K562 (cell line): ENCODE data around the gene ECT2. TPM values are rescaled to one million over a fixed set of nuclear protein-coding genes. Genes with fewer than 3 reads are reported as not detected.

Experiments
- BMI1 ChIP-seq: fragments of 150-350 bp; IDR thresholded peaks from 2 replicates; pipeline ENCODE4 v1.6.1; 2014; ENCODE audit warnings: low read length
- ETV6 ChIP-seq, 3 experiments: fragments of 150-350 bp in 1 of 3; sonication (generic) in 1 of 3; formaldehyde crosslinking in 1 of 3; IDR thresholded peaks; 2 replicates each; pipeline versions ENCODE4 v1.6.1 to v1.8.0; 2014 to 2022; ENCODE audit warnings: borderline replicate concordance in 2 of 3, low read depth in 2 of 3, antibody characterized with exemption in 1 of 3, low read length in 1 of 3, mild to moderate bottlenecking in 1 of 3, missing genetic modification reagents in 1 of 3
- FIP1L1 ChIP-seq: fragments of 200-400 bp; formaldehyde crosslinking; IDR thresholded peaks from 2 replicates; pipeline ENCODE4 v1.6.1; 2018; ENCODE audit warnings: mild to moderate bottlenecking, low read depth, low read length; ENCODE audit not compliant: poor library complexity, severe bottlenecking
- KLF16 ChIP-seq: IDR thresholded peaks from 2 replicates; pipeline ENCODE4 v1.6.1; 2016; ENCODE audit warnings: antibody characterized with exemption
- MYBL2 ChIP-seq, 2 experiments: fragments of 450-650 bp in 1 of 2; sonication (generic) in 1 of 2; formaldehyde crosslinking in 1 of 2; IDR thresholded peaks; 2 replicates each; pipeline versions ENCODE4 v1.6.1 to v1.8.1; 2017 to 2022; ENCODE audit warnings: borderline replicate concordance in 1 of 2, inconsistent platforms in 1 of 2, low read depth in 1 of 2, mild to moderate bottlenecking in 1 of 2, missing genetic modification reagents in 1 of 2, moderate library complexity in 1 of 2
- NFIX ChIP-seq: fragments of 250-450 bp; sonication (Bioruptor Pico); IDR thresholded peaks from 2 replicates; pipeline ENCODE4 v1.4.0; 2020; ENCODE audit warnings: low read depth, mild to moderate bottlenecking, moderate library complexity
- NONO ChIP-seq, 2 experiments: fragments of 200-400 bp in 1 of 2; fragments of 450-650 bp in 1 of 2; formaldehyde crosslinking in 1 of 2; IDR thresholded peaks; 2 replicates each; pipeline ENCODE4 v1.6.1; 2017; ENCODE audit warnings: low read depth in 2 of 2, mild to moderate bottlenecking in 2 of 2, moderate library complexity in 2 of 2, low read length in 1 of 2
- RNF2 ChIP-seq: sonication (generic); IDR thresholded peaks from 2 replicates; pipeline ENCODE4 v1.6.1; 2016
- SMC3 ChIP-seq: conservative IDR thresholded peaks from 2 replicates; pipeline ENCODE4 v1.6.1; 2011; ENCODE audit warnings: low read depth, low read length, improper control_type of control experiment; ENCODE audit not compliant: insufficient read depth
- SRSF7 ChIP-seq: fragments of 200-400 bp; formaldehyde crosslinking; optimal IDR thresholded peaks from 2 replicates; pipeline ENCODE3; 2017; ENCODE audit warnings: mild to moderate bottlenecking, low read depth, low read length
- STAT5B ChIP-seq: fragments of 250-450 bp; sonication (Bioruptor Pico); IDR thresholded peaks from 2 replicates; pipeline ENCODE4 v1.8.0; 2021; ENCODE audit warnings: mild to moderate bottlenecking, inconsistent platforms
- TCFL5 ChIP-seq: fragments of 250-450 bp; sonication (Bioruptor Pico); conservative IDR thresholded peaks from 2 replicates; pipeline ENCODE4 v1.6.1; 2021; ENCODE audit warnings: mild to moderate bottlenecking, moderate library complexity, matching md5 sums
- YBX1 ChIP-seq: fragments of 450-650 bp; IDR thresholded peaks from 2 replicates; pipeline ENCODE4 v1.7.1; 2016; ENCODE audit warnings: mild to moderate bottlenecking
- ZNF134 ChIP-seq: fragments of 250-450 bp; sonication (Bioruptor Pico); conservative IDR thresholded peaks from 2 replicates; pipeline ENCODE4 v1.4.0; 2020
- ZNF23 ChIP-seq: fragments of 250-450 bp; sonication (Bioruptor Pico); IDR thresholded peaks from 2 replicates; pipeline ENCODE4 v1.4.0; 2020; ENCODE audit warnings: mild to moderate bottlenecking
- ZNF668 ChIP-seq: fragments of 250-450 bp; sonication (Bioruptor Pico); IDR thresholded peaks from 2 replicates; pipeline ENCODE4 v1.8.0; 2022; ENCODE audit warnings: mild to moderate bottlenecking, inconsistent platforms
- polyA plus RNA-seq, 8 experiments: library from polyadenylated mRNA; depleted of rRNA in 4 of 8; stranded (reverse) in 5 of 8; unstranded in 3 of 8; fragments of >200 nt; fragmentation: Nextera tagmentation in 2 of 8; fragmentation: Illumina TruSeq in 1 of 8; extraction: Ambion mirVana in 2 of 8; extraction: Trizol in 1 of 8; gene quantifications; 2 replicates each; pipeline versions ENCODE4 v1.2.1 to v1.2.3, GENCODE V29; 2011 to 2014; ENCODE audit warnings: inconsistent platforms in 1 of 8, missing spikeins in 1 of 8
- total RNA-seq, 7 experiments: library from RNA; depleted of rRNA in 6 of 7; stranded (reverse); fragments of >200 nt in 6 of 7; fragmentation: Illumina TruSeq in 2 of 7; extraction: Trizol in 2 of 7; gene quantifications; 2 replicates each; pipeline versions ENCODE4 v1.2.1 to v1.2.3, GENCODE V29; 2011 to 2021; ENCODE audit warnings: low replicate concordance in 1 of 7
- TF ChIP-seq, protein P1 (sequence below), 2 experiments: fragments of 450-650 bp; IDR thresholded peaks; 2 replicates each; pipeline ENCODE4 v1.6.1; 2018; ENCODE audit warnings: mild to moderate bottlenecking in 2 of 2, low read depth in 1 of 2; ENCODE audit not compliant: partially characterized antibody in 2 of 2
- TF ChIP-seq, protein P2 (sequence below), 3 experiments: IDR thresholded peaks in 2 of 3; conservative IDR thresholded peaks in 1 of 3; 2 replicates each; pipeline ENCODE4 v1.5.1; 2011 to 2012; ENCODE audit warnings: low read length in 3 of 3, mild to moderate bottlenecking in 3 of 3, control low read depth in 2 of 3, improper control_type of control experiment in 1 of 3, inconsistent platforms in 1 of 3, low read depth in 1 of 3, mixed read lengths in 1 of 3, moderate library complexity in 1 of 3; ENCODE audit not compliant: insufficient read depth in 2 of 3
- TF ChIP-seq, protein P3 (sequence below), 2 experiments: fragments of 450-650 bp in 1 of 2; sonication (generic) in 1 of 2; formaldehyde crosslinking; conservative IDR thresholded peaks; 2 replicates each; pipeline versions ENCODE4 v1.4.0 to v1.8.1; 2020 to 2022; ENCODE audit warnings: mild to moderate bottlenecking in 1 of 2, missing genetic modification reagents in 1 of 2

ECT2 gene
- total and polyA plus RNA-seq, 9 of the 15 experiments (the other 6 are each of a cell fraction or from before 2014, with no cell fraction given) = 19.0 to 53.0 (median 36.5) TPM

GRCh38 chr3:172750368-172751174, at the start of gene ECT2 (continued):
- TF ChIP-seq ZNF668 (no peak), BMI1 (0 out of 2 replicates have a peak, but pooled peaks have one; percentile 46), KLF16 (0 out of 2 replicates have a peak, but pooled peaks have one; percentile 39), SMC3 (0 out of 2 replicates have a peak, but pooled peaks have one; percentile 11), YBX1 (no peak), NONO (IDR thresholded peaks at IDR 0.05; ENCODE audit: low read depth in 2 of 2, low read length in 1 of 2) (no peak), TCFL5 (CRISPR knock-in tag) (no peak), NFIX (CRISPR knock-in tag) (no peak), ZNF134 (CRISPR knock-in tag) (no peak), STAT5B (CRISPR knock-in tag) (no peak), MYBL2 (IDR thresholded peaks at IDR 0.05; ENCODE audit: low read depth) (peak; percentile 99), MYBL2 (CRISPR knock-in tag; IDR thresholded peaks at IDR 0.05; ENCODE audit: borderline replicate concordance) (peak; percentile 97; the same call in 1 of the 2 replicates), ZNF23 (CRISPR knock-in tag) (no peak), SRSF7 (no peak), FIP1L1 (no peak), ETV6 (IDR thresholded peaks at IDR 0.05; ENCODE audit: borderline replicate concordance in 1 of 2, low read depth in 2 of 2, low read length in 1 of 2) (0 out of 4 replicates have a peak, but pooled peaks of 1 of the 2 experiments have one; percentile 14), ETV6 (CRISPR knock-in tag; IDR thresholded peaks at IDR 0.05; ENCODE audit: borderline replicate concordance) (no peak), RNF2 (peak; percentile 22; the same call in 1 of the 2 replicates)
- TF ChIP-seq, protein P1, sequence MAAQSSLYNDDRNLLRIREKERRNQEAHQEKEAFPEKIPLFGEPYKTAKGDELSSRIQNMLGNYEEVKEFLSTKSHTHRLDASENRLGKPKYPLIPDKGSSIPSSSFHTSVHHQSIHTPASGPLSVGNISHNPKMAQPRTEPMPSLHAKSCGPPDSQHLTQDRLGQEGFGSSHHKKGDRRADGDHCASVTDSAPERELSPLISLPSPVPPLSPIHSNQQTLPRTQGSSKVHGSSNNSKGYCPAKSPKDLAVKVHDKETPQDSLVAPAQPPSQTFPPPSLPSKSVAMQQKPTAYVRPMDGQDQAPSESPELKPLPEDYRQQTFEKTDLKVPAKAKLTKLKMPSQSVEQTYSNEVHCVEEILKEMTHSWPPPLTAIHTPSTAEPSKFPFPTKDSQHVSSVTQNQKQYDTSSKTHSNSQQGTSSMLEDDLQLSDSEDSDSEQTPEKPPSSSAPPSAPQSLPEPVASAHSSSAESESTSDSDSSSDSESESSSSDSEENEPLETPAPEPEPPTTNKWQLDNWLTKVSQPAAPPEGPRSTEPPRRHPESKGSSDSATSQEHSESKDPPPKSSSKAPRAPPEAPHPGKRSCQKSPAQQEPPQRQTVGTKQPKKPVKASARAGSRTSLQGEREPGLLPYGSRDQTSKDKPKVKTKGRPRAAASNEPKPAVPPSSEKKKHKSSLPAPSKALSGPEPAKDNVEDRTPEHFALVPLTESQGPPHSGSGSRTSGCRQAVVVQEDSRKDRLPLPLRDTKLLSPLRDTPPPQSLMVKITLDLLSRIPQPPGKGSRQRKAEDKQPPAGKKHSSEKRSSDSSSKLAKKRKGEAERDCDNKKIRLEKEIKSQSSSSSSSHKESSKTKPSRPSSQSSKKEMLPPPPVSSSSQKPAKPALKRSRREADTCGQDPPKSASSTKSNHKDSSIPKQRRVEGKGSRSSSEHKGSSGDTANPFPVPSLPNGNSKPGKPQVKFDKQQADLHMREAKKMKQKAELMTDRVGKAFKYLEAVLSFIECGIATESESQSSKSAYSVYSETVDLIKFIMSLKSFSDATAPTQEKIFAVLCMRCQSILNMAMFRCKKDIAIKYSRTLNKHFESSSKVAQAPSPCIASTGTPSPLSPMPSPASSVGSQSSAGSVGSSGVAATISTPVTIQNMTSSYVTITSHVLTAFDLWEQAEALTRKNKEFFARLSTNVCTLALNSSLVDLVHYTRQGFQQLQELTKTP (IDR thresholded peaks at IDR 0.05; ENCODE audit: low read depth in 1 of 2, partially characterized antibody in 2 of 2) = peak in 1 of 2 experiments; percentile 65
- TF ChIP-seq, protein P2, sequence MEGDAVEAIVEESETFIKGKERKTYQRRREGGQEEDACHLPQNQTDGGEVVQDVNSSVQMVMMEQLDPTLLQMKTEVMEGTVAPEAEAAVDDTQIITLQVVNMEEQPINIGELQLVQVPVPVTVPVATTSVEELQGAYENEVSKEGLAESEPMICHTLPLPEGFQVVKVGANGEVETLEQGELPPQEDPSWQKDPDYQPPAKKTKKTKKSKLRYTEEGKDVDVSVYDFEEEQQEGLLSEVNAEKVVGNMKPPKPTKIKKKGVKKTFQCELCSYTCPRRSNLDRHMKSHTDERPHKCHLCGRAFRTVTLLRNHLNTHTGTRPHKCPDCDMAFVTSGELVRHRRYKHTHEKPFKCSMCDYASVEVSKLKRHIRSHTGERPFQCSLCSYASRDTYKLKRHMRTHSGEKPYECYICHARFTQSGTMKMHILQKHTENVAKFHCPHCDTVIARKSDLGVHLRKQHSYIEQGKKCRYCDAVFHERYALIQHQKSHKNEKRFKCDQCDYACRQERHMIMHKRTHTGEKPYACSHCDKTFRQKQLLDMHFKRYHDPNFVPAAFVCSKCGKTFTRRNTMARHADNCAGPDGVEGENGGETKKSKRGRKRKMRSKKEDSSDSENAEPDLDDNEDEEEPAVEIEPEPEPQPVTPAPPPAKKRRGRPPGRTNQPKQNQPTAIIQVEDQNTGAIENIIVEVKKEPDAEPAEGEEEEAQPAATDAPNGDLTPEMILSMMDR (IDR thresholded peaks at IDR 0.05 in 2 of 3, conservative IDR thresholded peaks at IDR 0.05 in 1 of 3; ENCODE audit: insufficient read depth in 2 of 3, low read depth in 1 of 3, low read length in 3 of 3) = peak; percentile 76 to 87 (median 81)
- TF ChIP-seq, protein P3, sequence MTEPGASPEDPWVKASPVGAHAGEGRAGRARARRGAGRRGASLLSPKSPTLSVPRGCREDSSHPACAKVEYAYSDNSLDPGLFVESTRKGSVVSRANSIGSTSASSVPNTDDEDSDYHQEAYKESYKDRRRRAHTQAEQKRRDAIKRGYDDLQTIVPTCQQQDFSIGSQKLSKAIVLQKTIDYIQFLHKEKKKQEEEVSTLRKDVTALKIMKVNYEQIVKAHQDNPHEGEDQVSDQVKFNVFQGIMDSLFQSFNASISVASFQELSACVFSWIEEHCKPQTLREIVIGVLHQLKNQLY (CRISPR knock-in tag; conservative IDR thresholded peaks at IDR 0.05) = no peak
